ENCODE data around the gene CLEC18A. TPM values are rescaled to one million over a fixed set of nuclear protein-coding genes. Genes with fewer than 3 reads are reported as not detected.
A peak's percentile ranks its signal among the peaks of the same experiment; 100 is the strongest.

CLEC18A gene
- total RNA-seq, 1 donor from 2014 or later = 5.9 TPM

DNA sequence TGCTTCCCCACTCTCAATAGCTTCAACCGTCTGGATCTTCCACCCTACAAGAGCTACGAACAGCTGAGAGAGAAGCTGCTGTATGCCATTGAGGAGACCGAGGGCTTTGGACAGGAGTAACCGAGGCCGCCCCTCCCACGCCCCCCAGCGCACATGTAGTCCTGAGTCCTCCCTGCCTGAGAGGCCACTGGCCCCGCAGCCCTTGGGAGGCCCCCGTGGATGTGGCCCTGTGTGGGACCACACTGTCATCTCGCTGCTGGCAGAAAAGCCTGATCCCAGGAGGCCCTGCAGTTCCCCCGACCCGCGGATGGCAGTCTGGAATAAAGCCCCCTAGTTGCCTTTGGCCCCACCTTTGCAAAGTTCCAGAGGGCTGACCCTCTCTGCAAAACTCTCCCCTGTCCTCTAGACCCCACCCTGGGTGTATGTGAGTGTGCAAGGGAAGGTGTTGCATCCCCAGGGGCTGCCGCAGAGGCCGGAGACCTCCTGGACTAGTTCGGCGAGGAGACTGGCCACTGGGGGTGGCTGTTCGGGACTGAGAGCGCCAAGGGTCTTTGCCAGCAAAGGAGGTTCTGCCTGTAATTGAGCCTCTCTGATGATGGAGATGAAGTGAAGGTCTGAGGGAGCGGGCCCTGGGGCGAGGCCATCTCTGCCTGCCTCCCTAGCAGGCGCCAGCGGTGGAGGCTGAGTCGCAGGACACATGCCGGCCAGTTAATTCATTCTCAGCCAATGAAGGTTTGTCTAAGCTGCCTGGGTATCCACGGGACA lies 11.1 kb upstream of the CLEC18A start:
- peaks cover 4% of the 10 kb centered on the region for H3K27me3 Mint-ChIP-seq (ENCODE audit: insufficient read depth, low read depth)
- H3K36me3 ChIP-seq = no peaks in the 10 kb centered on the region
- H3K9me3 Mint-ChIP-seq = no peaks in the 10 kb centered on the region

DNA sequence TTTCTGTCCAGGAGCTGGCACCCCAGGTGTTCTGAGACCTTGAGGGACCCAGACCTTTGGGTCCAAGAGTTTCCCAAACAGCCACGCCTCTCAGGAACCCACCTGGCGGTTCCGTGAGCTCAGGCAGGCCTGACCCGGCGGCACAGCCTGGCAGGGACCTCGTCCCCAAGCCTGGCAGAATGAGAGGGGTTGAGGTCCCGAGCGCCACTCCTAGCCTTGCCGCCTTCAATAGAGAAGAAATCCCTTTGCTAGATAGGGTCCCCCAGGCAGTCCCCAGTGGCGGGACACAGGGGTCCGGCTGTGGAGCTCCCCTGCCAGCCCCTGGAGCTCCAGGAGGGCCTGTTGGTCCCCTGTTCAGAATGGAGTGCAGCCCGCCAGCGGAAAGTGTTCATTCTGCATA lies 10.5 kb upstream of the CLEC18A start:
- Histone ChIP-seq H3K4me3 (no peak overlapping the region), H3F3A (ENCODE audit: low read depth) (no peaks in the 10 kb centered on the region), H3K9ac (no peak overlapping the region), H3K9me3 (ENCODE audit: low read depth) (no peaks in the 10 kb centered on the region), H4K20me1 (ENCODE audit: low read depth) (no peaks in the 10 kb centered on the region), H3K27ac (no peak overlapping the region), H3K4me2 (no peak overlapping the region), H3K79me2 (ENCODE audit: low read depth) (no peaks in the 10 kb centered on the region), H3K36me3 (no peaks in the 10 kb centered on the region), H2AFZ (replicated peaks) (no peak overlapping the region), H3K27me3 (no peaks in the 10 kb centered on the region), H3K4me1 (peaks cover 14% of the 10 kb centered on the region)
- H3K4me1 Mint-ChIP-seq = peaks cover 32% of the 10 kb centered on the region
- H3K27me3 Mint-ChIP-seq (ENCODE audit: insufficient read depth, low read depth) = peaks cover 7% of the 10 kb centered on the region
- H3K36me3 Mint-ChIP-seq = peaks cover 2% of the 10 kb centered on the region
- H3K4me3 Mint-ChIP-seq = no peak overlapping the region
- no peak for DNase-seq (ENCODE audit: low spot score)
- H3K9me3 Mint-ChIP-seq = no peaks in the 10 kb centered on the region
- H3K27ac Mint-ChIP-seq = peak overlapping the region; percentile 50
- TF ChIP-seq EZH2phosphoT487 (IDR thresholded peaks at IDR 0.05) (no peak), EZH2 (IDR thresholded peaks at IDR 0.05) (no peak)
- TF ChIP-seq, protein P1, sequence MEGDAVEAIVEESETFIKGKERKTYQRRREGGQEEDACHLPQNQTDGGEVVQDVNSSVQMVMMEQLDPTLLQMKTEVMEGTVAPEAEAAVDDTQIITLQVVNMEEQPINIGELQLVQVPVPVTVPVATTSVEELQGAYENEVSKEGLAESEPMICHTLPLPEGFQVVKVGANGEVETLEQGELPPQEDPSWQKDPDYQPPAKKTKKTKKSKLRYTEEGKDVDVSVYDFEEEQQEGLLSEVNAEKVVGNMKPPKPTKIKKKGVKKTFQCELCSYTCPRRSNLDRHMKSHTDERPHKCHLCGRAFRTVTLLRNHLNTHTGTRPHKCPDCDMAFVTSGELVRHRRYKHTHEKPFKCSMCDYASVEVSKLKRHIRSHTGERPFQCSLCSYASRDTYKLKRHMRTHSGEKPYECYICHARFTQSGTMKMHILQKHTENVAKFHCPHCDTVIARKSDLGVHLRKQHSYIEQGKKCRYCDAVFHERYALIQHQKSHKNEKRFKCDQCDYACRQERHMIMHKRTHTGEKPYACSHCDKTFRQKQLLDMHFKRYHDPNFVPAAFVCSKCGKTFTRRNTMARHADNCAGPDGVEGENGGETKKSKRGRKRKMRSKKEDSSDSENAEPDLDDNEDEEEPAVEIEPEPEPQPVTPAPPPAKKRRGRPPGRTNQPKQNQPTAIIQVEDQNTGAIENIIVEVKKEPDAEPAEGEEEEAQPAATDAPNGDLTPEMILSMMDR (IDR thresholded peaks at IDR 0.05) = no peak

More for the DNA sequence above, 11.1 kb upstream of the CLEC18A start:
- Histone ChIP-seq H3K9ac (no peak overlapping the region), H3F3A (ENCODE audit: low read depth) (no peaks in the 10 kb centered on the region), H3K79me2 (ENCODE audit: low read depth) (no peaks in the 10 kb centered on the region), H3K27me3 (no peaks in the 10 kb centered on the region), H3K4me3 (no peak overlapping the region), H2AFZ (replicated peaks) (no peak overlapping the region), H3K4me1 (peaks cover 14% of the 10 kb centered on the region), H3K27ac (no peak overlapping the region), H4K20me1 (ENCODE audit: low read depth) (no peaks in the 10 kb centered on the region), H3K4me2 (no peak overlapping the region), H3K9me3 (ENCODE audit: low read depth) (no peaks in the 10 kb centered on the region)
- TF ChIP-seq EZH2 (IDR thresholded peaks at IDR 0.05) = no peak
- TF ChIP-seq, protein P1 (IDR thresholded peaks at IDR 0.05) = no peak
- no peak for TF ChIP-seq EZH2phosphoT487 (IDR thresholded peaks at IDR 0.05)
- no peak overlapping the region for H3K27ac Mint-ChIP-seq
- peaks cover 2% of the 10 kb centered on the region for H3K36me3 Mint-ChIP-seq
- no peak overlapping the region for H3K4me3 Mint-ChIP-seq
- no peak for DNase-seq (ENCODE audit: low spot score)
- H3K4me1 Mint-ChIP-seq = peaks cover 32% of the 10 kb centered on the region

DNA sequence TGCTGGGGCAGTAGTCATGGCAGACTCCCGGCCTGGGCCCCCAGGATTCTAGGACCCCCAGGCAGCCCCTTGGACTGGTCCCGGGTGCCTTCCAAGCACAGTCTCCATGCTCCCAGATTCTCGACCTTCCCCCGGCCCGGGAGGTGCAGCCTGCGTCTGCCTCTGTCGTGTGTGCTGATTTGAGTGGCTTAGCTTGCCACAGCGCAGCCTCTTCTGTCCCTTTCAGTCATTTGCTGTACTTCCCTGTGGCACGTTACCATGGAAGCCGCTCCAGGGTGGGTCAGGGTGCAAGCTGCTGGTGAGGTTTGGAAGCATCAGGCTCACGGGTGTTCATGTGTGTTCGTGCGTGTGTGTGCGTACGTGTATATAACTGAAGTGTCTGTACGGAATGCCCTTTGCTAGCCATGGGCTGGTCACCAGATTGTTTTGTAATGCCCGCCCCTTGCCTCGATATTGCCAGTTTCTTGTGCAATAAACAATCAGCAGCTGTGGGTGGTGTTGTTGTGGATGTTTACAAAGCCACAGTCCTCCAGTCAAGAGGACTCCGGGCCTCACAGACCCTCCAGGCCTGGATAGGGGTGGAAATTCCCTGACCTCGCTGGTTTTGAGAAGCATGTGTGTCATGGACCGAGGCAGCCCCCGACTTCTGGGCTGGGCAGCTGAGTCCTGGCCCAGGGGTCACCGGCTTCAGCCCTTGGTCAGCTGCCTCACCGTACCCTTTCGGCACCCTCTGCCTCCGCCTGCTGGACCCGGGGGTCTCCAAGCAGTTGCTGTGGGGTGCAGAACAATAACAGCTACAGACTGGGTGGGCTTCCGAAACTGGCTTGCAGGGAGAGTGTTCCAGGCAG lies 9.7 kb upstream of the CLEC18A start:
- H3K4me2 ChIP-seq = no peak overlapping the region
- no peaks in the 10 kb centered on the region for H3K9me3 ChIP-seq (ENCODE audit: low read depth)
- H3K79me2 ChIP-seq (ENCODE audit: low read depth) = no peaks in the 10 kb centered on the region
- Mint-ChIP-seq H3K9me3 (no peaks in the 10 kb centered on the region), H3K27ac (no peak overlapping the region), H3K4me3 (no peak overlapping the region), H3K27me3 (ENCODE audit: insufficient read depth, low read depth) (peaks cover 7% of the 10 kb centered on the region), H3K4me1 (peaks cover 32% of the 10 kb centered on the region), H3K36me3 (peaks cover 2% of the 10 kb centered on the region)
- no peak overlapping the region for H3K9ac ChIP-seq
- H4K20me1 ChIP-seq (ENCODE audit: low read depth) = no peaks in the 10 kb centered on the region
- no peak overlapping the region for H2AFZ ChIP-seq (replicated peaks)
- no peak overlapping the region for H3K4me3 ChIP-seq
- no peaks in the 10 kb centered on the region for H3F3A ChIP-seq (ENCODE audit: low read depth)
- H3K4me1 ChIP-seq = peaks cover 14% of the 10 kb centered on the region
- no peaks in the 10 kb centered on the region for H3K27me3 ChIP-seq
- no peak overlapping the region for H3K27ac ChIP-seq
- TF ChIP-seq EZH2phosphoT487 (IDR thresholded peaks at IDR 0.05) = no peak
- TF ChIP-seq, protein P1 (IDR thresholded peaks at IDR 0.05) = no peak
- TF ChIP-seq EZH2 (IDR thresholded peaks at IDR 0.05) = no peak
- H3K36me3 ChIP-seq = no peaks in the 10 kb centered on the region
- DNase-seq (ENCODE audit: low spot score) = no peak

Measured in neural progenitor cell (in vitro differentiated cells).